GM10248 (cell line): ENCODE data around the gene LITAF.
"Not testable (repeated sequence)": the region's sequence is repeated elsewhere in the genome, so short reads cannot be mapped to it uniquely, and the experiment has no call there.

ENCODE experiments used
- CTCF ChIA-PET: fragments of 300-600 bp; sonication (Branson Sonifier 250); formaldehyde crosslinking; extraction: SDS; loops from one replicate; lab custom pipeline; 2021; ENCODE audit warnings: antibody characterized with exemption; lab: Yijun Ruan, JAX
- POLR2A ChIA-PET: fragments of 350-650 bp; sonication (Branson Sonifier 250); formaldehyde crosslinking; extraction: SDS; loops from one replicate; lab custom pipeline; 2020; ENCODE audit warnings: antibody characterized with exemption; lab: Yijun Ruan, JAX
- DNase-seq: peaks from one replicate; pipeline ENCODE4 v3.0.0; 2012; ENCODE audit errors: extremely low spot score
- CTCF ChIP-seq: IDR thresholded peaks from 2 replicates; pipeline ENCODE4 v1.5.1; 2012; ENCODE audit warnings: mild to moderate bottlenecking, low read depth; ENCODE audit errors: extremely low read depth, missing control alignments, control extremely low read depth

Gene LITAF

GRCh38 chr16:11521055-11521454, 65.7 kb downstream of the LITAF start:
- no peak for DNase-seq
- POLR2A ChIA-PET = no interaction called here
- CTCF ChIA-PET = interaction anchor here (1.0 to 2.2 kb wide), 2 partner anchors 11 to 124 kb away, joined by 3 to 7 read pairs; no protein-coding TSS in a partner anchor
- no peak for TF ChIP-seq CTCF

- DNase-seq = no peak
- POLR2A ChIA-PET = no interaction called here
- CTCF ChIA-PET = interaction anchor here (1.0 to 2.2 kb wide), 3 partner anchors 9 to 124 kb away, joined by 3 to 7 read pairs (median 4); no protein-coding TSS in a partner anchor
- no peak for TF ChIP-seq CTCF
Measured at GRCh38 chr16:11520442-11520841, 66.3 kb downstream of the LITAF start.

DNA sequence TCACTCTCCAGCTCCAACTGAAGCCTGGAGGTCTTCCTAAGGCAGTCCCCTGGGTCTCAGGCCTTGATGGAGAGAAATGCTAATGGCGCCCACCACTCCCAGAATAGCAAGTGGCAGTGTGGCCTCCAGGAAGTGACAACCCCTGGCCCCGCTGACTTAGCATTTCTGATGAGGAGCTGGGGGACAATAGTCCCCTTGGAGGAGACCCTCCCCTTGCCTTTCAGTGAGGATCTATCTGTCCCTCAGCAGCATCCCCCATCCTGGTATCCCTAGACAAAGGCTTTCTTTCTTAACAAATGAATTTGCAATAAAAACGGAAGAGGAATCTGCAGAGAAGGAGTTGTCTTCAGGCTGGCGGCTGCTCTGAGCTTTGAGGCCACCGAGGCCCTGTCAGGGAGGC, 68.8 kb downstream of the LITAF start:
- POLR2A ChIA-PET = interaction anchor here (0.6 kb wide), 1 partner anchor 13 kb away, joined by 3 read pairs; no protein-coding TSS in a partner anchor
- CTCF ChIA-PET = interaction anchor here (1.9 to 3.1 kb wide), 2 partner anchors 10 to 14 kb away, joined by 6 to 22 read pairs; a partner anchor contains a TSS
- DNase-seq = no peak

DNA sequence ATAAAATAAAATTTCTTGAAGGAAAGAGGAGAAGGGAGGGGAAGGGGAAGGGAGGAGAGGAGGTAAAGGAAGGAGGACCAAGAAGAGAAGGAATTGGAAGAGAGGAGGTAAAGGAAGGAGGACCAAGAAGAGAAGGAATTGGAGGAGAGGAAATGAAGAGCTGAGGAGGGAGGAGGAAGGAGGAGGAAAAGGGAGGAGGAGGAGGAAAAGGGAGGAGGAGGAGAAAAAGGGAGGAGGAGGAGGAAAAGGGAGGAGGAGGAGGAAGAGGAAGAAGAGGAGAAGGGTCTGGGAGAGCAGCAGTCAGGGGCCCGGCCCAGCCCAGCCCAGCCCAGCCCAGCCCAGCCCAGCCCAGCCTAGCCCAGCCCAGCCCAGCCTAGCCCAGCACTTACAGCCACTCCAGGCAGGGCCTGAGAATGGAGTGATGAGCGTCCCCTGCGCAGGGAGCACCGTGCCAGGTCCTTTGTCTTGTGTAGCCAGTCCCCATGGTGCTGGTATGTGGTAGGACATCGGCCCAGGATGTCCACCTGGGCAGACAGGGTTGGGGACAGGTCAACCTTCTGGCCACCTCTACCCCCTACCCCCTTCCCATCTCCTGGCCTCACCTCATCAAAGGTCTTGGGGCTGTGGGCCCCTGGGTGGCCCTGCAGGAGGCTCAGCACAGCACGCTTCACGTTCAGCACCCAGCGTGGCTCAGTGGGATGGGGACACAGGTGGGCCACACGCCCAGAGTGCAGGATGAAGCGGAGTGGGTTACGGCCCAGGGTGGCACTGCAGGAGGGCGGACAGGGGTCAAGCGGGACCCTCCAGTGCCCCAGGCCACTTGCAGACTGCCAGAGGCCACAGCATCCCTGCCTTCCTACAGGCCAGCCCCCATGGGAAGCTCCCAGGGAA, 70.9 kb downstream of the LITAF start:
- TF ChIP-seq CTCF = no peak
- ChIA-PET CTCF (interaction anchor here (1.3 to 3.1 kb wide), 2 partner anchors 9 to 16 kb away, joined by 3 to 22 read pairs; no protein-coding TSS in a partner anchor), POLR2A (interaction anchor here (0.7 kb wide), 1 partner anchor 1853 kb away, joined by 3 read pairs; no protein-coding TSS in a partner anchor)
- no peak for DNase-seq

More for the DNA sequence above, 68.8 kb downstream of the LITAF start:
- TF ChIP-seq CTCF = no peak

- CTCF ChIA-PET = interaction anchor here (1.5 kb wide), 1 partner anchor 13 kb away, joined by 3 read pairs; no protein-coding TSS in a partner anchor
- TF ChIP-seq CTCF = no peak
- DNase-seq = no peak
- POLR2A ChIA-PET = no interaction called here
Measured at GRCh38 chr16:11514283-11514682, 72.4 kb downstream of the LITAF start.

GRCh38 chr16:11513366-11513765, 73.4 kb downstream of the LITAF start:
- DNase-seq, POLR2A ChIA-PET: not testable (repeated sequence)
- CTCF ChIA-PET = interaction anchor here (1.5 kb wide), 1 partner anchor 12 kb away, joined by 3 read pairs; no protein-coding TSS in a partner anchor
